ENCODE measurements around the gene PSMC5.

- TF ChIP-seq, protein P1, sequence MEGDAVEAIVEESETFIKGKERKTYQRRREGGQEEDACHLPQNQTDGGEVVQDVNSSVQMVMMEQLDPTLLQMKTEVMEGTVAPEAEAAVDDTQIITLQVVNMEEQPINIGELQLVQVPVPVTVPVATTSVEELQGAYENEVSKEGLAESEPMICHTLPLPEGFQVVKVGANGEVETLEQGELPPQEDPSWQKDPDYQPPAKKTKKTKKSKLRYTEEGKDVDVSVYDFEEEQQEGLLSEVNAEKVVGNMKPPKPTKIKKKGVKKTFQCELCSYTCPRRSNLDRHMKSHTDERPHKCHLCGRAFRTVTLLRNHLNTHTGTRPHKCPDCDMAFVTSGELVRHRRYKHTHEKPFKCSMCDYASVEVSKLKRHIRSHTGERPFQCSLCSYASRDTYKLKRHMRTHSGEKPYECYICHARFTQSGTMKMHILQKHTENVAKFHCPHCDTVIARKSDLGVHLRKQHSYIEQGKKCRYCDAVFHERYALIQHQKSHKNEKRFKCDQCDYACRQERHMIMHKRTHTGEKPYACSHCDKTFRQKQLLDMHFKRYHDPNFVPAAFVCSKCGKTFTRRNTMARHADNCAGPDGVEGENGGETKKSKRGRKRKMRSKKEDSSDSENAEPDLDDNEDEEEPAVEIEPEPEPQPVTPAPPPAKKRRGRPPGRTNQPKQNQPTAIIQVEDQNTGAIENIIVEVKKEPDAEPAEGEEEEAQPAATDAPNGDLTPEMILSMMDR (IDR thresholded peaks at IDR 0.05): no peak
- no peak for TF ChIP-seq POLR2A (IDR thresholded peaks at IDR 0.05)
Observed at GRCh38 chr17:63832455-63832854, 5.2 kb downstream of the PSMC5 start.
